HG03196 (cell line): ENCODE measurements around the gene DCP1A.
"Not testable (repeated sequence)": the region's sequence is repeated elsewhere in the genome, so short reads cannot be mapped to it uniquely, and the experiment has no call there.

Experiments
- ATAC-seq: cut with Tn5 transposase; IDR thresholded peaks from one replicate; pipeline ENCODE4 v1.9.1; 2021; ENCODE audit not compliant: unreplicated experiment

DCP1A gene

DNA sequence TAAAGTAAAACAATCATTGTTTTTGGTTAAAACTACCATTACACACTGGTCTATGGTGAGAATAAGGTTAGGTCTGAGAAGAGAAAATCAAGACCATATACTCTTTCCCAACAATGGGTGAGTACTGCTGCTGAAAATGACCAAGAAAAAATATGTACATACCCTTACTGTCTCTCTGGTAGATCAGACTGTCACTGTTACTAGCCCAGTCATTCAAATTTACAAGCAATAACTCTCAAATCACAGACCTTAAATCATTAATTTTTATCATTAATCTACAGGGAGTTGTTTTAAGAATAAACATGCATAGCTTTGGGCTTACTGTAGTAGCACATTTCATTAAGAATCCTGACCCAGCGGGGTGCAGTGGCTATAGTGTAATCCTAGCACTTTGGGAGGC, 17.4 kb downstream of the DCP1A start:
- ATAC-seq, result no peak

DNA sequence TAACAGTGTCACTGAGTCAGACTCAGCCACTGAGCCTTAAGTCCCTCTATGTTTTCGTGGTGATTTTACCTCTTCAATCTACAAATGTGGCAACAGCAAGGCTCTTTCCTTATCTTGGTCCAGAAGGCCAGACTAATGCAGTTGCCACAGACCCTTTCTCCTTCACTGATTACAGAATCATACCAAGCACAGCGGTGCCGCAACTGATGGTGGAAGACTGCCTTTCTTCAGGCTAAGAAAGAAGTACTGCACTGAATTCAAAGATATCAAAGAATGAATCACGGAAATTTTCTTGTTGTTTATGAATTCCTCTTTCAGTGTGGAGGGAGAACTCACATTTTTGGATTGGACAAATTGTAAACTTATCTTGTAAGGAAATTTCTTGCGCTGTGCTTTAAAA, 18.6 kb downstream of the DCP1A start:
- no peak for ATAC-seq

DNA sequence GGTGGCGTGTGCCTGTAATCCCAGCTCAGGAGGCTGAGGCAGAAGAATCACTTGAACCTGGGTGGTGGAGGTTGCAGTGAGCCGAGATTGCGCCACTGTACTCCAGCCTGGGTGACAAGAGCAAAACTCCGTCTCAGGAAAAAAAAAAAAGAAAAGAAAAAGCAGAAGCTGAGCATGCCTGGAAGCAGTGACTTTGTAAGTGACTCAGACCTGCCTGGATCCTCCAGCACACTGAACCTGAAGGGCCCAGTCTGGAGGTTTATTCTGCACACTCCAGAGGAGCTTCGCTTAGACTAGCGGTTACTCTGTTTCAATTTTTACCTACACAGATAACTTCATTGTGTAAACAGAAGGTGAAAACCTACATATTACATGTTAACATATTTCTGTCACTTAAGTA, 19.4 kb downstream of the DCP1A start:
- ATAC-seq, result not testable (repeated sequence)

DNA sequence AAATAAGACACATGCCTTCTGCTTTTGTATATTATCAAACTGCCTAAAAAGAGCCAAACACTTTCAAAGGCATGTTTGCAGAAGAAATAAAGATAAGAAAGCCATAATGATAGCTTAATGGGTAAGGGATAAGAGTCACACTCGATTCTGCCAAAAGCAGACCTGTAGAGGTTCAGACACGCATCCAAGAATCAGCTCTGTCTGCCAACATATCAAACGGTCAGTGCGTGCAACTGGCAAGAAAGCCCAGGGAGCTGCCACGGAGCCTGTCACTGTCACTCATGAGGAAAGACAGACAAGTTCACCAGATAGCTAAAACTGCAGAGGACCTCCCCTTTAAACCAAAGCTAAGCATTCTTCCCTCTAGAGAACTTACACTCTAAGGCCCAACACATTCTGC, 23.2 kb downstream of the DCP1A start:
- no peak for ATAC-seq

DNA sequence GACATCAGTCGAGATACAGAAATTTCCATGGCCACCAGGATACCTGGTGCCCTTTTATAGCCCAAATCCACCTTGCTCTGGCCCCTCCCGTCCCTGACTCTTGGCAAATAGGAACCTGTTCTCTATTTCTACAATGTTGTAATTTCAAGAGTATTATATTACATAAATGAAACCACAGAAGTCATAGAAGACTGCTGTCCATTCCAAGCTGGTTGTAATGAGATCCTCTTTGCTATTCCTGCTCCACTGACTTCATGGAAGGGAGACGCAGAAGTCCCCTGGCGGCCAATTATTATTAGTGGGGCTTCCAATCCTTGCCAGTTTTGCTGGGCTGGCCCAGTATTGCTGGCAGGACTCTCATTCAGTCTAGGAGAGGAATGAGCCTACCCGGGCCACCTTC, 26.6 kb downstream of the DCP1A start:
- ATAC-seq, result no peak

DNA sequence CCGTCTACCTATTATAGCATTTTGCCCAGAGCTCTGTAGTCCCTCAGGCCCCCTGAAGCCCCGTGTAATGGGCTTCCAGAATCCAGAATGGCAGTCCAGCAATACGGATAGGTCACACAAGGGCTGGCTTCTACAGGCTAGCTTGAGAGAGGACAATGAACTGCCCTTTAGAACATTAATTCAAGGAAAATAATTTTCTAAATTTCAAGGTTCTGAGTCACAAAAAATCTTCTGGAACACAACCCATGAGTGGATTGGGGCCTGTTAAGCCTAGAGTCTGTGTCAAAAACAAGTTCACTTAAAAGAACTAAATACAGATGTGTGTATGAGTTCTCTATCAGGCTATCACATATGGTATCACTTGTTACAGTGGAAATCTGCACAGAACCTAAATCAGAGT, 28.8 kb downstream of the DCP1A start:
- ATAC-seq, result no peak

DNA sequence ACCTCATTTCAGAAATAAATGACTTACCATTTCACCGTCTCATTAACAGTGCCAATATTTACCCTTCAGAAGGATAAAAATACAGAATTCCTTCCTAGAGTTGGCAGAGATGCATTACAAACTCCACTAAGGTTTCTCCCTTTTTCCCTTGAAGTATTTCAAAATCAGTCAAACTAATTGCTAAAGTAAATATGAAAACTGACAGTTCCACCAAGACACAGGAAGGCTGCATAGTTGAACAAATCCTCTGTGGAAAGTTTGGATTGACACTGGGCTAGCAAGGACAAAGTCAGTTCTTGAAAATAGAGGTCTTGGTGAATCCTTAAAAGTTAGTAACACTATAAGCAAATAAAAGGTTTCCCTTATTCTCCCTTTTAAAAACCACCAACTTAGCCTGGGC, 34.5 kb downstream of the DCP1A start:
- no peak for ATAC-seq

DNA sequence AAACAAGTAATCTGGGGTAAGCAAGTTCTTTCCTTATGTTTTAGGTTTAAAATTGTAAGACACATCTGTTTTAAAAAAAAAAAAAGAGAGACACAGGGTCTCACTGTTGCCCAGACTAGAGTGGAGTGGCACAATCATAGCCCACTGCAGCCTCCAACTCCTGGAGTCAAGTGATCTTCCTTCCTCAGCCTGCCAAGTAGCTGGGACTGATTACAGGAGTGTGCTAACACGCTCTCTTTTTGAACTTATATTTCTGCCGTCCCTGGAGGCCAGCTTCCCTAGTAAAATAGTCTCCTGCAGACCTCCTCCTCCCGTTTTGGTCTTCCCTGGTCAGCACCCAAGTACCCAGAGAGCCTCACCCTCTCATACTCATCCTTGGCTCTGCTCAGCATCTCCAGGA, 35.5 kb downstream of the DCP1A start:
- no peak for ATAC-seq

DNA sequence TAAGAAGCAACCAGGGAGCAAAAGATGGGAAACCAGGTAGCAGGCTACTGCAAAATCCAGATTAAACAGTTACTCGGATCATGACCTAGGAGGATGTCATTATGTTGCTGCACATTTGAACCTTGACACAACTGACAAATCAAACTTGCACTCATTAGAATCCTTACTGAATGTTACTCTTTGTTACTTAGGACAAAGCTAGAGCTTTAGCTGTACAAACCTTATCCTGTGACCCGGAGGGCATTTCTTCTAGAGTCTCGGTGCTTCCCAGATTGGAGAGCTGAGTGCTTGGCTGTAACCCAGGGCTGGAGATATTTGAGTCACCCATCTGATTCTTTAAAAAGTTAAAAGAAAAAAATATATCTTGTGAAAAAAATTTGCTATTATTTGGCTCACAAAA, 43.4 kb downstream of the DCP1A start:
- no peak for ATAC-seq

DNA sequence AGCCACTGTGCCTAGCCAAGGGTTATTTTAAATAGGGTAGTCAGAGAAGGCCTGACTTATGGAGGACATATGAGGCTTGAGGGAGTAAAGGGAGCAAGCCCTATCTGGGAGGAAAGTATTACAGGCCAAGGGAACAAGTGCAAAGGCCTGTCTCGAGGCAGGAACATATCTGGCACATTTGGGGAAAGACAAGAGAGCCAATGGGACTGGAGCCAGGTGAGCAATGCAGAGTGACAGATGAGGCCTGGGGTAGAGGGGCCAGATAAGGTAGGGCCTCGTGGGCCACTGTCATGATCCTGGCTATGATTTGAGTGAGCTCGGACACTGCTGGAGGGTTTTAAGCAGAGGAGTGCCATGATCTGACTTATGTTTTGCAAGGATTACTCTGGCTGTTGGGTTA, 43.8 kb downstream of the DCP1A start:
- ATAC-seq, result no peak

DNA sequence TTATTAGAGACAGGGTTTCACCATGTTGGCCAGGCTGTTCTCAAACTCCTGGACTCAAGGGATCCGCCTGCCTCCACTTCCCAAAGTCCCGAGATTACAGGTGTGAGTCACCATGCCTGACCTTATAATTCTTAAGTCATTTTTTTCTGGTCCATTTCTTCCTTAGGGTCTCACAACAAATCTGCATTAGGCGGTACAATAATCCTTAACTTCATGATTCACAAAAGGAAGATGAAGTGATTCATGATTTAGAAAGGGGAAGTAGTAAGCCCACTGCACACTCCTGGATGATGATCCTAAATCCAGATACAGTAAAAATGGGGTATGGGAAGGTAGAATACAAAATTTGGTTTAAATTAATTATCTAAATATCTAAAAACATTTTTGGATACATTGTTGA, 46.5 kb downstream of the DCP1A start:
- ATAC-seq, result no peak

DNA sequence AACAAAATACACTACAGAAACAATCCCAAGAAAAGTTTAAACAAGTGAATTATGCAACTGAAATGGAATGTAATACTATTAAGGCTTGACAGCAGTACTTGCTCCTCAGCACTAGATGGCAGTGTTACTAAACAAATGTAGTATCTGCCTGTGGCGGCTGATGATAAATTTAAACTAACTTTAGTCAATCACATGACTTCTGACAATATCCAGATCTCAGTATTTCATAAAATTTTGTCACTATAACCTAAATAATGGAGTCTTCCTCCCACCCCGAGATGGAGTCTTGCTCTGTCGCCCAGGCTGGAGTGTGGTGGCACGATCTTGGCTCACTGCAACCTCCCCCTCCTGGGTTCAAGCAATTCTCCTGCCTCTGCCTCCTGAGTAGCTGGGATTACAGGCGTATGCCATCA, 47.7 kb downstream of the DCP1A start:
- ATAC-seq, result peak; percentile 49

DNA sequence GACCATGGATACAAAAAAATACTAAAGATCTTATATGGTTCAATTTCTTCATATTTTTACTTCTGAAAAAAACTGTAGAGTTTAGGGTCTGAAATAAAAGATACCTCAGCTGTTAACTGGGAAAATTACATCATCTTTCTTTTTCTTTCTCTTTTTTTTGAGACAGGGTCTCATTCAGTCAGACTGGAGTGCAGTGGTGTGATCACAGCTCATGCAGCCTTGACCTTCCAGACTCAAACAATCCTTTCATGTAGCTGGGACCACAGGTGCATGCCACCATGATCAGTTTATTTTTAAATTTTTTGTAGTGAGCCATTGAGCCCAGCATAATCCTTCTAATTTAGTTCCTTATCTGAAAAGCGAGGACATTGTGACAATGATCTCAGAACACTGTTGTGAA, 51.9 kb downstream of the DCP1A start:
- no peak for ATAC-seq

DNA sequence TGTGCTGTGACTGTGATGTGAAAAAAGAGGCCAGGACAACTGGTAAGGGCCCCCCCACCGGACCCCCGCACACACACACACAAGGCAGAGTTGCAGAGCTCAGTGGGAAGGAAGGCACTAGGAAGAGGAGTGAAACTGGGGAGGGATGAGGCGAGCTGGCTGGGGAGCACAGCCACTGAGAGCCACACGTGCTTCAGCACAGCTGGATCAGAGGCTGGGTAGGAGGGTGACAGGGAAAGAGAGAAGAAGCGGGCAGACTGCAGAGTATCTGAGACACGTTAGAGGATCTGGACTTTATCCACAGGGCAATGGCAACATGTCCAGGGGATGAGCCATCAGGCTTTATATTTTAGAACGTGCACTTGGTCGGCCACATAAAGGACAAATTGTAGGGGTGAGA, 53.5 kb downstream of the DCP1A start:
- ATAC-seq, result no peak

DNA sequence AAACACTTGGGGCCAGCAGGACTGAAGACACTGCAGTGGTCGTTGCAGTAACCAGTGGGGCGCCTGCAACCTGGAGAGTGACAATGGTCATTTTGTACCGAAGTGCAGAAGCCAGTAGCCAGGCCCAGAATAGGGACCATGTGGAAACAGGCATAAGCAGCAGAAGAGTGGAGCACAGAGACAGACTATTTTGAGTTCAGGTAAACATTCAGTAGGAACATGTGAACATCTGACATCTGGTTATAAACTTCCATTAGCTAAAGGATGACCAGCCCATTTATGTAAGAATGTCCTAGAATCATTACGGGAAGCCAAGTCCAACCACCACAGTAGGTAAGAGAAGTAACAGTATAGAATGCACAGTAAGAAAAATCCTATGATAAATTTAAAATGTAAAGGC, 59.1 kb downstream of the DCP1A start:
- ATAC-seq, result no peak

DNA sequence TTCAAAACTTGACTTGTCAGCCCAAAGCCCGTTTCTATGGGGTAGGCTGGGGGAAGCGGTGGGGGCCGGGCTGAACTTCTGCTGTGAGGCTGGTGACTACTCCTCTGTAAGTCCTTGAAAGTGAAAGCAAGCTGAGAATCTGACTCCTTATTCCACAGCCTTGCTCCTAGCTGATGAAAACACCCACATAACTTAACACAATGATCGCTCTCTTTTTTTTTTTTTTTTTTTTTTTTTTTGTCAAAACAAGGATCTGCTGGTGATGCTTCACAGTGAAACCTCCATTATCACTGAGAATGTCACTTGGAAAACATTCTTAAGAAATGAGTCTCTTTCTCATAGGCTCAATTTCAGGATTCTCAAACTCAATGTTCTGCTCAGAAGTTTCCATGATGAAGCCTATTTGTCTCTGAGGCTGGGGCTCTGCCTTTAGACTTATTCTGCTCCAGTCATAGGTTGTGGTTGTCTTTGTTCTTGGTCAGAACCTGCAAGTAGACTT, 60.2 kb downstream of the DCP1A start:
- ATAC-seq, result no peak

DNA sequence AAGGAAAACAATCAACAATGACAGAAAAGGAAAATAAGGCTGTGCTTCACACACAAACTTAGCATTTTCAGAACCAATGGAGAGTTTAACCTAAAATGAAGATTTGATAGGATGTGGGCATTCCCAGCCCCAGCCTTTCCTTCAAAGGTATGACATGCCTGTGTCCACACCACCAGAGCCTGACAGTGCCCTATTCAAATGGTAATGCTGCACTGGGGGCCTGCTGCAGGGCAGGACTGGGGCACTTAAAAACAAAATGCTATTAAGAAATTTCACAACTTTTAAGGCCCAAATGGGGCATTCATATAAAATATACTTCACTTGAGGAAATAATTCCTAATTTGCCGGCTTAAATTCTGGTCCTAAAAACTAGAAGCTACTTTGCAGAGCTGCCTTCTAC, 60.6 kb downstream of the DCP1A start:
- no peak for ATAC-seq

DNA sequence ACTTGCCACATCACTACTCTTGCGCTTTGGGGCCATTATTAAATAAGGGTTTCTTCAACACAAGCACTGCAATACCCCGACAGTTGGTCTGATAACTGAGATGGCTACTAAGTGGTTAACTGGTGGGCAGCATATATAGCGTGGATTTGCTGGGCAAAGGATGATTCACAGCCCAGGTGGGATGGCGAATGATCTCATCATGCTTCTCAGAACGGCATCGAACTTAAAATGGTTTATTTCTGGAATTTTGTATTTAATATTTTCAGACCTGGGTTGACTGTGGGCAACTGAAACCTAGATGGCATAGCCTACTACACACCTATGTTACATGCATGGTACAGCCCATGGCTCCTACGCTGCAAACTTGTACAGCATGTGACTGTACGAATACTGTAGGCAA, 64.8 kb downstream of the DCP1A start:
- no peak for ATAC-seq

DNA sequence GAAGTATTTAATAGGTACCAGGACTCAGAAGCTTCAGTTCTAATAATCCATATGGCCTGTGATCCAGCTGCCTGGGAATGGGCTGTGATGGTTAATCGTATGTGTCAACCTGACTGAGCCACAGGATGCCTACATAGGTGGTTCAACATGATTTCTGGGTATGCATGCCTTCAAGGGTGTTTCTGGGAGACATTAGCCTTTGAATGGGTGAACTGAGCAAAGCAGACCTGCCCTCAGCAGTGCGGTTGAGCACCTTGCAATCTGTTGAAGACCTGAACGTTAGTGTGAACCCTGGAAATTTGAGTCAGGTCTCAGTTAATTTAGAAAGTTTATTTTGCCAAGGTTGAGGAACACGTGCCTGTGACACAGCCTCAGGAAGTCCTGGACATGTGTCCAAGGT, 68.7 kb downstream of the DCP1A start:
- ATAC-seq, result no peak

DNA sequence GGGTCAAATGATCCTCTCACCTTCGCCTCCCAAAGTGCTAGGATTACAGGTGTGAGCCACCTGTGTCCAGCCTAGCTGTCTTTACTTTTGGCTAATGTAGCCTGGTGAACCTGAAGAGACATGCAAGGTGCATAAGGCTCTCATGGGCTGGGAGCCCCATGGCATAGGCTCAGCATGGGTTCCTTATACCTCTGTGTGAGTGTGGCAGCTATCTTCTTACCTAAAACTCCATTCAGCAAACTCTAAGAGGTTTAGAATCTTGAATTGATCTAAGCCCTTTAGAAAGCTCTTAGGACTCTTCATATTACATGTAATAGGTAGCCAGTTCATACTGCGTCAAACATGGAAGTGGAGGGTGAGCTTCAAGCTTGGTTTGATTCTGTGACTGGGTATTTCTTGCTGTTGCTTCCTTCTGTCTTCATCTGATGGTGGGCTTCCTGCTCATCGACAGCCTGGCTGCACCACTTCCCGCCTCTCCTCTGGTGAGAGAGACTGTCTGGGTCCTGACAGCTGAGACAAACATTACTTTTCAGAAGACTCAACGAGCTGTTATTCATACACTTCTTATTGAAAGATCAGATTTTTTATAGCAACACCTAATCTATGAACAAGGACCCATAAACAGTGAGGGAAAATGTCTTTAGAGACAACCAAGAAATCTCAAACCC, 72.3 kb downstream of the DCP1A start:
- ATAC-seq, result no peak

DNA sequence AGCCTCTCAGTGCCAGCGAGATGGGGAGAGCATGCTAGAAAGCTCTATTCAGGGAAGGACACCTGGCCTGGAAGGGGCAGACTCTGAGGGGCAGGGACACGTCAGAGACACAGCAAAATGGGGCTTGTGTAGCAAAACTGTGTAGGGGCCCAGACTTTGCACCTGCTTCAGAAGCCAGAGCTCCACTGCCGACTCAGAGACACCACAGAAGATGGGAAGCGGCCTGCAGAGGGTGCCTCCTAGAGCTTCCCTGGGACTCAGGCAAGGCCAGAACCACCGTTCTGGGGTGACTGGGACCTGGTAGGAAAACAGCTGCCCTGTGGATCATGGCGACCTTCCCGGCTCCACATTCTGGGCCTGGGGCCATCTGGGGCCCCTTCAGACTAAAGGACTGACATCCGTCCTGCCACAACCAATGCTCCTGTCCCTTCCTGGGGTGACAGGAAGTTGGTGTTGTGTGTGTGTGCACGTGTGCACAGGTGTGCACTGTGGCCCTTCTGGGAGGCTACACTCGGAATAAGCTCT, 74.1 kb downstream of the DCP1A start:
- ATAC-seq, result no peak

DNA sequence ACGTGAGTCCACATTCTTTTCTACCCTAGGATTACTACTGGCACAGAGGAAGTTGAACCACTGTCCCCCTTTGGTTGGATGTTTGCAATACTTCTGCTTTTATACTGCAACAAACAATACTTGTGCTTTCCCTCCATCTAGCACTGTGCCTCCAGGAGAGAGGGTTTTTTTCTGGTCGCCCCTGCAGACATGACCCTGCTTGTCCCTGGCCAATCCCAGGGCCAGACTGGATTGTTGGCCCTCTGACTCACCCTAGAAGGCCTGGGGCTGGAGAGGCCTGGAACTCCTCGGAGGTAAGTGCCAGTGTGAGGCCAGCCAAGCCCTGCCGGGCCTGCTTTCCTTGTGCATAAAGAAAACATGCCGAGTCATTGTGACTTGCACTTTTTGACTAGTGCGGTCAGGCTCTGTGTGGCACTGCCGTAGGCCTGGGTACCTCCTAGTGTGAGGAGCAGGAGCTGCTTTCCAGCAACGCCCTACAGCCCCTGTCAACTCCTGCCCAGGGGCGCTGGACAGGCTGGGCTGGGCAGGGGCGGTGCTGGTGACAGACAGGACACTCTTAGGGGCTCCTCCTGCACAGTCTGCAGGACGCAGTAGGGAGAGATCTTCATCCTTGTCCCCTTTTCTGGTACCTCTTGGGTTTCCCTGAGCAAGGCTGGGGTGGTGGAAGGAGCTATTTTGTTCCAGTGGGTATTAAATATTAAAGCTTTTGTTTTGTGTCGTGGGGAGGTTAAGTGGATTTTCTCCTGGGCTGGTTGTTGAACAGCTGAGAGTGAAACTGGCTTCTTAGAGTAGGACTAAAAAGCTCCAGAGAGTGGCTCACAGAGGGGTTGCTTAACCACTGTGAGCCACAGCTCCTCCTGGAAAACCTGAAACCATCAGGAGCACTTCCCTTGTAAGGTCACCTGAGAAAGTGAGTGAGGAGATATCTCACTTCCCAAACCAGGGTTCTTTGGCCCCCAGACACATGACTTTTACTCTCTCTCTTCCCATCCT, 77.2 kb downstream of the DCP1A start:
- ATAC-seq, result no peak
